WTC11 (cell line): ENCODE results near the gene RGS6.

Experiments
- CTCF ChIP-seq: fragments of 200-600 bp; IDR thresholded peaks from 2 replicates; pipeline ENCODE4 v1.8.0; 2022; ENCODE audit warnings: antibody characterized with exemption
- GABPB1 ChIP-seq: sonication (generic); formaldehyde crosslinking; IDR thresholded peaks from 2 replicates; pipeline ENCODE4 v1.8.1; 2023; ENCODE audit warnings: mild to moderate bottlenecking, missing genetic modification reagents
- OVOL2 ChIP-seq: fragments of 250-450 bp; sonication (Bioruptor Pico); IDR thresholded peaks from 2 replicates; pipeline ENCODE4 v1.9.0; 2021; ENCODE audit warnings: mild to moderate bottlenecking, borderline replicate concordance
- USF1 ChIP-seq: sonication (generic); formaldehyde crosslinking; IDR thresholded peaks from 2 replicates; pipeline ENCODE4 v1.8.0; 2022; ENCODE audit warnings: mild to moderate bottlenecking, missing genetic modification reagents

- TF ChIP-seq USF1 (no peak), CTCF (no peak), GABPB1 (CRISPR knock-in tag) (no peak), OVOL2 (CRISPR knock-in tag) (no peak)
Observed at GRCh38 chr14:71931492-71932228, 569 bp upstream of the RGS6 start.
